ENCODE data around the gene SEMA6B.

SEMA6B gene

DNA sequence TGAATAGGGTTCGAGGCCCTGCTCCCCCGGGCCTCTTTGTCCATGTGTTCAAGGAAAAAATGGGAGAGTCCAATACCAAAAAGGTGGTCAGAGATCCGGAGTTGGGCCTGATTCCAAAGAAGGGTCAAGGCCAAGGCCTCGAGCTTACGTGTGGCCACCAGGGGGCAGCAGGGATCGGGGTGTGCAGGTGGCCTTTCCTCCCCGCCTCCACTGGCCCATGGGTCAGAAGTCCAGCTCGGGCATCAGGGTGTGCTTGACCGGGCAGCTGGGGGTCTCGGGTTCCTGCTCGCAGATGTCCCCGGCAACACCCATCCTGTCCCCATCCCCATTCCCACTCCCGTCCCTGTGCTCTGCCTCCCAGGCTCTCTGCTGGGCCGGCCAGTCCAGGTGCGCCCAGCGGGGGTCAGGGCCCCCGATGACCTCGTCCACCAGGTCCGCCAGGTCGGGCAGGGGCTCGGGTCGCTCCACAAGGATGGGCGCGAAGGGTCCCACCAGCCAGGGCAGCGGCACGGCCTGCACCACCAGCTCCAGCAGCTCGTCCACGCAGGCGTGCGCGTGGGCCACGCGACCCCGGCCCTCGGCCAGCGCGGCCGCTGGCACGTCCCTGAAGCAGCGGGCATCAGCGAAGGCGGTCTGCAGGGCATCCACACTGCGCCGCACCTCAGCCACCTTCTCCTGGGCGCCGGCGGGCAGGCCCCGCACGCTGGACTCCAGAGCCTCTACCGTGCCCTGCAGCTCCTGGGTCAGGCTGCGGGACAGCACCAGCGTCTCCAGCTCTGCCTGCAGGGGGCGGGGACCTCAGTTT, 36.0 kb downstream of the SEMA6B start:
- no peak for DNase-seq

DNA sequence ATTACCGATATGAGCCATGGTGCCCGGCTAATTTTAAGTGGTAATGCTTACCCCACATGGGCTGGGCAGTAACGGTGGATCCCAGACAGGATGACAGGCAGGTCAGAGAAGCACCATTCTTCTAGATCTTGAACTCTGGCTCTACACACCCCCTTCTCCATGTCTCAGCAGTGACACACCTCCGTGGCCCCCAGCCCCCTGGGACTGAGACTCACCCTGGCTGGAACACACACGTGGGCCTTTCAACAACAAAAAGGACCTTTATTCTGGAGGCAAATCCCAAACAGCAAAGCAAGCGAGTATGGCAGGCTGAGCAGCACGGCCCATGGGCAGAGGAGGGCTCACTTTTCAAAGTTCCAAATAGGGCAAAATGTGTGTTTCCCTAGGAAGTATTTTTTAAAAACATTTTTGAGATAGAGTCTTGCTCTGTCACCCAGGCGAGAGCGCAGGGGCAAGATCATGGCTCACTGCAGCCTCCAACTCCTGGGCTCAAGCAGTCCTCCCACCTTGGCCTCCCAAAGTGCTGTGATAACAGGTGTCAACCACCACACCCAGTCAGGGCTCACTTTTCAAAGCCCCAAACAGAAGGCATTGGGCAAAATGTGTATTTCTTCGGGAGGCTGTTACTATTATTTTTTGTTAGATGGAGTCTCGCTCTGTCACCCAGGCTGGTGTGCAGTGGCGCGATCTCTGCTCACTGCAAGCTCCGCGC, 37.0 kb downstream of the SEMA6B start:
- DNase-seq = no peak

DNA sequence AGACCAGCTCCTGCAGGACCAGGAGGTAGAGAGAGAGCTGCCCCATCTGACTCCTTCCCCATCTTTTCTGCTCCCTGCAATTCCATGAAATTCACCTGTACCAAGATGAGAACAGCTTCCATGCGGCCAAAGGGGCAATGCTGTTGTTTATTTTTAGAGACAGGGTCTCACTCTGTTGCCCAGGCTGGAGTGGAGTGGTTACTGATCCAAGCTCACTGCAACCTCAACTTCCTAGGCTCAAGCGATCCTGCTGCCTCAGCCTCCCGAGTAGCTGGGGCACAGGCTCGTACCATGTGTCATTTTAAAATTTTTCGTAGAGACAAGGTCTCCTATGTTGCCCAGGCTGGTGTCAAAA, 37.6 kb downstream of the SEMA6B start:
- no peak for DNase-seq

DNA sequence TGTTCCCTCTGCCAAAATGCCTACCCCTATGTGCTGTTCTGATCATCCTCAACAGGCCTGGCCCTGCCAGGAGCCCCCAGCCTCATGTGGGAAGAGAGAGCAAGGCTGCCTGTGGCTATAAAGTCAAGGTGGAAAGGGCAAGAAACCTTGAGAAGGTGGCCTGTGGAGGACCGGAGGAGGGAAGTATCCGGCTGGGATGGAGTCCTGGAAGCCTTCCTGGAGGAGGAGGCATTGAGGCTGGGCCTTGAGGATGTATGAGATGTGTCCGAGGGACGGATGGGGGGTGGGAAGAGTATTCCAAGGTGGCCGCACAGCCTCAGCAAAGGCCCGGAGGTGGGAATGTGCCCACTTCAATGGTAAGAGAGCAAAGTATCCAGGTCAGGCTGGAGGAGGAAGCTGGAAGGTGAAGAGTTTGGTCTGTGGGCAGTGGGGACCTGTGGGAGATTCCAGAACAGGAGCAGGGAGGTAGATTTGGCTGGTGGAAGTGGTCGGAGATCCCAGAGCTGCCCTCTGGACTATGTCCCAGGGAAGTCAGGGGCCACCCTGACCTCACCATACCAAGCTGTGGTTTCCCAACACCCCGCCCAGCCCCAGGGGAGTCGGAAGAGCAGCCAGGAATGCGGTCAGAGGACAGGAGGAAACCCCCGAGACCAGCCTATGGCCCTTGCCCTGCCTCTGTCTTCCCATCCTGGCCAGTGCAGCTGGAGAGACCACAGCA, 38.2 kb downstream of the SEMA6B start:
- no peak for DNase-seq

DNA sequence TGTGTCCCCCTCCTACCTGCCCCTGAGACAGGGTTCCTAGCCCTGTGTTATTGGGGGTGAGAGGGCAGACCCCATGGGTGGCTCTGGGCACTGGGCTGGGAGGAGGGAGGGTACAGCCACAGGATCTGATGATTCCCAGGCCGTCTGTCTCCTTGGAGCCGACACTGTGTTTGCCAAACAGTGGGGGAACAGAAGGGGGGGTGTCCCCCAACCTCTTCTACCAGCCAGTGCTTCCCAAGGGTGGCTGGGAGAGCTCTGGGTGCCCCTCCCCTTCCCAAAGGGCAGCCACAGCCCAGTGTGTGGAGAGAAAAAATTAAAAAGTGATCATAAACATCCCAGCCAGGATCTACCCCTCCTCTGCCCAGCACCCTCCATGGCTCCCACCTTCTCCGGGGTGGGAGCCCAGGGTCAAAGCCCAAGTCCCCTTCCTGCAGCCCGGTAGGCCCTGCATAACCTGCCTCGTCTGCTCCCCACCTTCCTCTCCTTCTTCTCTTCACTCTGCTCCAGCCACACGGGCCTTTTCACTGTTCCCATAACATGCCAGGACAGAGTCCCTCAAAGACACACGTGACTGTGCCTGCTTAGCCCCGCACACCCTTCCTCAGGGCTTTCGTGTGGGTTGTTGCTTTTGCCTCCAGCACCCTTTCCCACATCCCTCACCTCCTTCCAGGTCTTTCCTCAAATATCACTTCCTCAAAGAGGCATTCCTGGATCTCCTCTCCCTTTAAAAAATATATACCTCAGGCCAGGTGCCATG, 39.8 kb downstream of the SEMA6B start:
- no peak for DNase-seq

DNA sequence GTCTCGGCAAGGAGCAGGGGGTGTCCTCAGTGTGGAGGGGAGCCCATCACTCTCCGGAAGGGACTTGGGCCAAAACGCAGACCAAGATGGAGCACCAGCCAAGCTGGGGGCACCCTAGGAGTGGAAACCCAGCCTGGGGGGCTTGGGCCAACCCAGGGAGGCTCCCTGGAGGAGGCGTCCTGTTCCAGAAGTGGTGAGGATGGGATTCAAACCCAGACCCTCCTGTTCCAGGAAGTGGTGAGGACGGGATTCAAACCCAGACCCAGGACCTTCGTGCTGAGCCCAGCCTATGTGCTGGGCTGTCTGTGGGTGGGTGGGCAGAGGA, 40.4 kb downstream of the SEMA6B start:
- DNase-seq = no peak

DNA sequence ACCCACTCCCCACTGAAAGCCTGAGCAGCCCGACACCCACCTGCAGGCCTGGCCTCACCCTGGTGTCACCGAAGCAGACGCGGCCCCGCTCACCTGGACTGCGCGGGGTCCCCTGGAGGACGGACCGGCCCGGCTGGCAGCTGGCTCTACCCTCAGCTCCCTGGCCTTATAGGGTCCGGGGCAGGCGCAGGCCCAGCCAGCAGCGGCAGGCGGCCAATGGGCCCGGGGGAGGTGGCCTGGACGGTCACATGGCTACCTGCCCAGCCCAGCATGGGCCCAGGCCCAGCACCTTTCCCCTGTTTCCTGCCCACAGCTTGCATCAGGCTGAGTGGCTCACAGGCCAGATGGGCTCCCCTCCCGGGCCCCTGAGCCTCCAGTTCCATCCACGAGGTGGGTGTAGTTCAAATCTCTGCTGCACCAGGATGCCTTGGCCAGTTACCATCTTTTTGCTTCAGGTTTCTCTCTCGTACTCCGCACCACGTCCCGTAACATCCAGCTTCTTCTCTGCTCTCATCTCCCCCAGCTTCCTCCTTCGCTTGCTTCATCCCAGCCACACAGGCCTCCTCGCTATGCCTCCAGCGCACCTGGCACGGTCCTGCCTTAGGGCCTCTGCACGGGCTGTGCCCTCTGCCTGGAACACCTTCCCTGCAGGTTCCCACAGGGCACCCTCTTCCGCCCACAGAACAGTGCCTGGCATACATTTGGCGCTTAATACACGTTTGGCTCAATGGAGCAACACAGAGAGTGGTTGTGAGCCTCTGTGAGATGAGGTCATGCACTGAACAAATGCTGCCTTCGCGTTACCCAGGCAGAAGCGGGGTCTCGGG, 40.9 kb downstream of the SEMA6B start, which contains the start of gene PLIN4:
Gene PLIN4 (minus strand): TSS at position 142 of the 827 bp plus-strand sequence. CDS start 214 bp downstream, outside the sequence.
- no peak for DNase-seq

DNA sequence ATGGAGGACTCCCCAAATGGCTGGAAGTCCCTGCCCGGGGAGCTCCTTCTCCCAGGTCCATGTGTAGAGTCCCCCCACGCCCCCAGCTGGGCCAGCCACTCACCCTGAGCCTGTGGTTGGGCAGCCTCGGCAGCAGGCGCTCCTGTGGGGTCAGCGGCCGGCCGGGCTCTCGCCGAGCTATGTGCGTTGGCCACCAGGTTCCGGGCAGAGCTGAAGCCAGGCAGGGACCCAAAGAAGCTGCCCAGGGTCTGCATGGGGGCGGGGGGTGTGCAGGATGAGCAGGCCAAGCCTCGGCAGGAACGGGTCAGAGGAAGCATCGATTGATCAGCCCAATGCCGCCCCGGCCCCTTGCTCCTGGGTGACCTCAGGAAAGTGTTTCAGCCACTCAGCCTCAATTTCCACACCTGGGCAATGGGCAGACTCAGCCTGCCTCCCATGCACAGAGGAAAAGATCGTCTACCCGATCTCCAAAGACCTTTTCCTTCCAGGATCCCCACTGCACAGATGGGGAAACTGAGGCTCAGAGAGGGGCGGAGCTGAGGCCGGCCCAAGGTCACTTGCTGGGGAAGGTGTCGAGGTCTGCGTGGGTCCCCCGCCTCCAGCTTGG, 41.9 kb downstream of the SEMA6B start:
- no peak for DNase-seq

DNA sequence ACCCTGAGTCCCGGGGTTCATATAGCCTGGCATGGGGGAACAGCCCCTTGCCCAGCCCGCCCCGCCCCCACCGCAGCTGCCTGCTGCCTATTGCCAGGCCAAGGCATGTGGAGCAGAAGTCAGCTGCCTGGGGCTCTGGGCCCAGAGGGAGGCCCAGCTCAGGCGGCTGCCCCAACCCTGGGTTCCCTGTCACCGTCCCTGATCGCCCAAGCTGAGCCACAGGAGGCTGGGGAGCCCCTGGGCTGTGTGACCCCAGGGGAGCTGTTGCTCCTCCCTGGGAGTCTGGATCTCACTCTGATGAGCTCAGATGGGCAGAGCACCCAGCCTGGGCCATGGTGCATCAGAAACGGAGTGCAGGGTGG, 42.6 kb downstream of the SEMA6B start:
- DNase-seq = no peak

DNA sequence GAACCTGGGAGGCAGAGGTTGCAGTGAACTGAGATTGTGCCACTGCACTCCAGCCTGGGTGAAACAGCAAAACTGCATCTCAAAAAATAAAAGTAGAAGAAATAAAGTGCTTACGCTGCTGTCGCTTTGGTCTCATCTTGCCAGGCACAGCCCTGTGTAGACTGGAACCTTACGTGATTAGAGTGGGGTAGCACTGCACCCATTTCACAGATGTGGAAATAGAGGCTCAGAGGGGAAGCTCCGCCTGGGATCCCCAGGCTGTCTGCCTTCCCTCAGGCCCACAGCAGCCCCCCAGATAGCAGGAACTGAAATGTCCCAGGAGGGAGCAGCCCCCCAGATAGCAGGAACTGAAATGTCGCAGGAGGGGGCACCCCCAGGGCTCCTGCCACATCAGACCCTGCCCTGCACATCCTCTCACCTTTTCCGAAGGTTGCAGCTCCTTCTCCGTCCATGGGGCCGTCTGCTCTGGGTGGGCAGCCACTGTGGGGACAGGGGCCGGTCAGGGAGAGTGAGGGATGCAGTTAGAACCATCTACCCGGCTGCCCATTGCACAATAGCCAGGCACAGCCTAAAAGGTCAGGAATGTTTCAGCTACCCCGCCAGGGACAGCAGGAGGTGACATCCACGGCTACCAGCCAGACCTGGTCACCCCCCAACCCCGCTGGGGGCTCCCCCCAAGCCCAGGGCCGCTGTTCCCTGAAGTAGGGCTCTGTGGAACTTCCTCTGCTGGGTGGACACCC, 43.1 kb downstream of the SEMA6B start:
- no peak for DNase-seq

DNA sequence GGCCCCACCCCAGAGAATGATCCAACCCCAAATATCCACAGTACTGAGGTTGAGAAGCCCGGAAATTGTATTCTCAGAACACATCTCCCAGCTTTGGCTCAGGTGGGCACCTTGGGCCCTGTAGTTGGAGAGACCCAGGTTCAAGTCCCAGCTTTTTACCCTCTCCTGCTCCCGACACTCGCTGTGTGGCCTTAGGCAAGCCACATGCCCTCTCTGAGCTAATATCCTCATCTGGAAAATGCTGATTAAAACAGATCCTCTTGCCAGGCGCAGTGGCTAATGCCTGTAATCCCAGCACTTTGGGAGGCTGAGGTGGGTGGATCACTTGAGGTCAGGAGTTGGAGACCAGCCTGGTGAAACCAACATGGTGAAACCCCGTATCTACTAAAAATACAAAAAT, 43.8 kb downstream of the SEMA6B start:
- DNase-seq = no peak

DNA sequence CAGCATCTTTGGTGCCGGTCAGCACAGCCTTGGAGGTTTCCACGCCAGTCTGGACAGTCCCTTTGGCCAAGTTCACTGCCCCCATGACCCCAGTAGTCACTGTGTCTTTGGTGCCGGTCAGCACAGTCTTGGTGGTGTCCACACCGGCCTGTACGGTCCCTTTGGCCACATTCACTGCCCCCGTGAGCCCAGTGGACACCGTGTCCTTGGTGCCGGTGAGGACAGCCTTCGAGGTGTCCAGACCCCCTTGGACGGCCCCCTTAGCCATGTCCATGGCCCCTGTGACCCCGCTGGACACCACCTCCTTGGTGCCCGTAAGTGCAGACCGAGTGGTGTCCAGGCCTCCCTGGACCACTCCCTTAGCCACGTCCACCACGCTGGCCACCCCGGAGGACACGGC, 46.2 kb downstream of the SEMA6B start:
- DNase-seq = no peak

DNA sequence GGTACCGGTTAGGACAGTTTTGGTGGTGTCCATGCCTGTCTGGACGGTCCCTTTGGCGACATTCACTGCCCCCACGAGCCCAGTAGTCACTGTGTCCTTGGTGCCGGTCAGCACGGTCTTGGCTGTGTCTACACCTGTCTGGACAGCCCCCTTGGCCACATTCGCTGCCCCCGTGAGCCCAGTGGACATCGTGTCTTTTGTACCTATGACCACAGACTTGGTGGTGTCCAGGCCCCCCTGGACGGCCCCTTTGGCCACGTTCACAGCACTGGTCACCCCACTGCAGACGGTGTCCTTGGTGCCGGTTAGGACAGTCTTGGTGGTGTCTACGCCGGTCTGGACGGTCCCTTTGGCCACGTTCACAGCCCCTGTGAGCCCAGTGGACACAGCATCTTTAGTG, 47.4 kb downstream of the SEMA6B start:
- DNase-seq = no peak

DNA sequence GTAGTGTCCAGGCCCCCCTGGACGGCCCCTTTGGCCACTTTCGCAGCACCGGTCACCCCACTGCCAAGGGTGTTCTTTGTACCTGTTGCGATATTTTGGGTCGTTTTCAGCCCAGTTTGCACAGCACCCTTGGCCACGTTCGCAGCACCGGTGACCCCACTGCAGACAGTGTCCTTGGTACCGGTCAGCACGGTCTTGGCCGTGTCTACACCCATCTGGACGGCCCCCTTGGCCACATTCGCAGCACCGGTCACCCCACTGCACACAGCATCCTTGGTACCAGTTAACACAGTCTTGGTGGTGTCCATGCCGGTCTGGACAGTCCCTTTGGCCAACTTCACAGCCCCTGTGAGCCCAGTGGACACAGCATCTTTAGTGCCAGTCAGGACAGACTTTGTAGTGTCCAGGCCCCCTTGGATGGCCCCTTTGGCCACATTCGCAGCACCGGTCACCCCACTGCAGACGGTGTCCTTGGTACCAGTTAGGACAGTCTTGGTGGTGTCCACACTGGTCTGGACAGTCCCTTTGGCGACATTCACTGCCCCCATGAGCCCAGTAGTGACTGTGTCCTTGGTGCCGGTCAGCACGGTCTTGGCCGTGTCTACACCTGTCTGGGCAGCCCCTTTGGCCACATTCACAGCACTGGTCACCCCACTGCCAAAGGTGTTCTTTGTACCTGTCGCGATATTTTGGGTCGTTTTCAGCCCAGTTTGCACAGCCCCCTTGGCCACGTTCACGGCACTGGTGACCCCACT, 48.0 kb downstream of the SEMA6B start:
- no peak for DNase-seq

DNA sequence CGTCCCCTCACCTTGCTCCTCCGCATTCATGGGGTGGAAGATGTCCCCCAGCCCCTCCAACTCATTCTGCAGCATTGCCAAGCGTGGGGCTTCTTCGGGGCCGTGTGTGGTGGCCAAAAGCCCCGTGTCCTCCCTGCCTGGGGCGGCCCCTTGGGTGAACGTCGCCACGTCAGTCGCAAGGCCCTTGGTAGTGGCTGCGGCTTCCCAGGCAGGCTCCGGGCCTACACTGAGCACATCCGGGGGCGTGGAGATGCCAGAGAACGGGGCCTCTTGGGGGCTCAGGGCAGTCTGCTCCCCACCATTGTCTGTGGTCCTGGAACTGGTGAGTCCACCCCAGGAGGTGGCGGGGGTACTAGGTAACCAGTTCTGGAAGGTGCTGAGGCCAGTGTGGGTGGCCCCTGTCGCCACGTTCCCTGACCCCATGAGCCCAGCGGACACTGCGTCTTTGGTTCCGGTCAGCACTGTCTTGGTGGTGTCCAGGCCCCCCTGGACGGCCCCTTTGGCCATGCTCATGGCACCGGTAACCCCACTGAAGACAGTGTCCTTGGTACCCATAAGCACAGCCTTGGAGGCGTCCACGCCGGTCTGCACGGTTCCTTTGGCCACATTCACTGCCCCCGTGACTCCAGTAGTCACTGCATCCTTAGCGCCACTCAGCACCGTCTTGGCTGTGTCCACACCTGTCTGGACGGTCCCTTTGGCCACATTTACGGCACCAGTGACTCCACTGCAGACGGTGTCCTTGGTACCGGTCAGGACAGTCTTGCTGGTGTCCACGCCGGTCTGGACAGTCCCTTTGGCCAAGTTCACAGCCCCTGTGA, 48.8 kb downstream of the SEMA6B start:
- DNase-seq = no peak

DNA sequence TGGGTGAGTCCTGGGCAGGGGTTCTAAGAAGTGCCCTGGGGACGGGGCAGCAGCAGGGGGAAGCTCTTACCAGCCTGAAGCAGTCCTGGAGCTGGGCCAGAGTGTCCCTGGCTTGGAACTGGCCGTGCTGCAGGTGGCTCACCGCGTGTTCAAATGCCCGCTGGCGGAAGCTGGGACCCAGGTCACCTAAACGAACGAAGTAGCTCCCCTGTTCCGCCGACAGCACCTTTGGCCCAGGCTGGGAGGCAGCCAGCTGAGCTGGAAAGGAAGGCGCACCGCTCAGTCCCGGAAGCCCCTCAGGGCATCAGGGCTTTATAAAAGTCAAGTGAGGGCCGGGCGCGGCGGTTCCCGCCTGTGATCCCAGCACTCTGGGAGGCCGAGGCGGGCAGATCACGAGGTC, 50.8 kb downstream of the SEMA6B start:
- DNase-seq = no peak

DNA sequence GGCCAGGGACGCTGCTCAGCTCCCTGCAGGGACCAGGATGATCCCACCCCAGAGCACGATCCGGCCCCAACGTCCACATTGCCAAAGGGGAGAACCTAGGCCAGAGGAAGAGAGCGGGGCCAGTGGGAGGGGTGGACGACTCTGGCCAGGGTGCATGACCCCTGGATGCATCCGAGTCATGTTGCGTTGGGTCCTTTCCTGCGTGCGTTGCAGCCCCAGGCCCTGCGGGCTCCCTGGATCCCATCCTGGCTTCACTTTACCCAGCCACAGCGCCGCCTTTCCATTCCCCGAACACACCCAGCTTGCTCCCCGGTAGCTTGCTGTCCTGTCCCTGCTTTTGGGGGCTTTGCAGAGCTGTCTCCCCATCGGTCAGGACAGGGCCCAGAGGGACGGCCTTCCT, 51.7 kb downstream of the SEMA6B start:
- DNase-seq = no peak

DNA sequence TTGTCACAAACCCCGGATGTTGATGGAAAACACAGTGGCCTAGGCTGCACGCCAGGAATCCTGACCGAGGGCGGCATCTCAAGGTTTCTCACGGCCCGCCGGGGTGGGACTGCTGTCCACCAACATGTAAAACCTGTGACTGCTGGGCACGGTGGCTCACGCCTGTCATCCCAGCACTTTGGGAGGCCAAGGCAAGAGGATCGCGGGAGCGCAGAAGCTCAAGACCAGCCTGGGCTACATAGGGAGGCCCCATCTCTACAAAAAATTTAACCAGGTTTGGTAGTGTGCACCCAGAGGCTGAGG, 52.4 kb downstream of the SEMA6B start:
- DNase-seq = no peak

DNA sequence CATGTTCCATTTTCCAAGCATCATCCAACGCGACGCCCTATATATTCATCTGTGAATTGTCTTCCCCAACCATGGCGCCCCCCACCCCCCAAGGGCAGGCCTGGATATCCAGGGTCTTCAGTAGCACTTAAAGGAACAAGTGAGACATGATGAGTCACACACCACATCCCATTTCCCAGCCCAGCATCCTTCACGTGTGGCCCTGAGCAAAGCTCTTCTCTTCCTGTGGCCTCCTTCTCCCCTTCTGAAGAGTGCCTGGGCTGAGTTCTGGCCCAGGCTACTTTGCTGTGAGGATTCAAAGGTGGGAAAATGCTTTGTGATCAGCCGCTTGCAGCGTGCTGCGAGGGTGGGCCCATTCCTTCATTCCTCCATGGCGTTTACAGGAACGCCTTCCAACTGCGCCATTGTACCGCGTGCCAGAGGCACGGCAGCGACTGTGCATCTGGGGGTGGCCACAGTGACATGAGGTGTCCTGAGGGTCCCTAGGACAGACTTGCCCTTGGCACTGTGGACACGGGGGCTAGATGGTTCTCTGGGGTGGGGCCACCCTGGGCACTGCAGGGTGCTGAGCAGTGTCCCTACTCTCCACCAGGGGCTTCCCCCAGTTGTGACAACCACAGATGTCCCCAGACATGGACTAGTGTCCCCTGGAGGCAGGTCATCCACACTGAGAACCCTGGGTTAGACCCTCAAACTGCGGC, 52.9 kb downstream of the SEMA6B start:
- DNase-seq = no peak

All from activated gamma-delta T cell treated with Interleukin-2 at 50 U/mL for 16 hours (primary cell).